Skeletal muscle tissue (tissue), 4 donors: Measurements from ENCODE around the gene KLRC1. TPM values are rescaled to one million over a fixed set of nuclear protein-coding genes. Genes with fewer than 3 reads are reported as not detected.
"Not testable (repeated sequence)": the region's sequence is repeated elsewhere in the genome, so short reads cannot be mapped to it uniquely, and the experiment has no call there.

ENCODE experiments used
- H3K27ac ChIP-seq: one replicate; pipeline ENCODE4 v1.7.0; 2013; ENCODE audit warnings: mild to moderate bottlenecking, low read depth, low read length, inconsistent platforms
- H3K27me3 ChIP-seq, 3 donors: one replicate each; pipeline ENCODE4 v1.7.0; 2013; ENCODE audit warnings: low read length in 3 of 3; ENCODE audit not compliant: control insufficient read depth in 3 of 3, insufficient read depth in 3 of 3
- H3K36me3 ChIP-seq, 3 donors: one replicate each; pipeline ENCODE4 v1.7.0; 2013; ENCODE audit warnings: low read length in 3 of 3; ENCODE audit not compliant: control insufficient read depth in 3 of 3, insufficient read depth in 3 of 3
- H3K4me1 ChIP-seq, 3 donors: one replicate each; pipeline ENCODE4 v1.7.0; 2013; ENCODE audit warnings: low read length in 3 of 3, mild to moderate bottlenecking in 3 of 3; ENCODE audit not compliant: control insufficient read depth in 3 of 3, insufficient read depth in 3 of 3
- H3K4me3 ChIP-seq, 3 donors: one replicate each; pipeline ENCODE4 v1.7.0; 2013; ENCODE audit warnings: low read length in 3 of 3
- H3K9ac ChIP-seq, 3 donors: one replicate each; pipeline ENCODE4 v1.7.0; 2013; ENCODE audit warnings: low read length in 3 of 3, mild to moderate bottlenecking in 3 of 3, moderate library complexity in 2 of 3, low read depth in 1 of 3
- H3K9me3 ChIP-seq, 3 donors: one replicate each; pipeline ENCODE4 v1.7.0; 2013; ENCODE audit warnings: low read length in 3 of 3; ENCODE audit not compliant: control insufficient read depth in 3 of 3
- total RNA-seq: library from RNA; depleted of rRNA; stranded (reverse); fragments of >200 nt; gene quantifications from one replicate; pipeline ENCODE4 v1.2.3, GENCODE V29; 2014
- donor health status: Osteomylitis.

The KLRC1 gene
- total RNA-seq, 1 donor from 2014 or later: 1.0 TPM

- no peaks in the 10 kb centered on the region for H3K36me3 ChIP-seq
- H3K4me1 ChIP-seq: no peaks in the 10 kb centered on the region
- H3K4me3 ChIP-seq: no peak overlapping the region
- H3K27me3 ChIP-seq: no peaks in the 10 kb centered on the region
- H3K9me3 ChIP-seq: peaks cover 0 to 12% (median 3%) of the 10 kb centered on the region in 3 donors
- no peak overlapping the region for H3K27ac ChIP-seq
- no peak overlapping the region for H3K9ac ChIP-seq
Observed at GRCh38 chr12:10456856-10457255, 3.7 kb upstream of the KLRC1 start.

- Histone ChIP-seq H3K27ac (no peak overlapping the region), H3K9me3 (peaks cover 0 to 12% (median 3%) of the 10 kb centered on the region in 3 donors), H3K4me3 (no peak overlapping the region), H3K36me3 (no peaks in the 10 kb centered on the region), H3K9ac (no peak overlapping the region), H3K4me1 (no peaks in the 10 kb centered on the region), H3K27me3 (no peaks in the 10 kb centered on the region)
Observed at GRCh38 chr12:10455766-10456165, 2.6 kb upstream of the KLRC1 start.

DNA sequence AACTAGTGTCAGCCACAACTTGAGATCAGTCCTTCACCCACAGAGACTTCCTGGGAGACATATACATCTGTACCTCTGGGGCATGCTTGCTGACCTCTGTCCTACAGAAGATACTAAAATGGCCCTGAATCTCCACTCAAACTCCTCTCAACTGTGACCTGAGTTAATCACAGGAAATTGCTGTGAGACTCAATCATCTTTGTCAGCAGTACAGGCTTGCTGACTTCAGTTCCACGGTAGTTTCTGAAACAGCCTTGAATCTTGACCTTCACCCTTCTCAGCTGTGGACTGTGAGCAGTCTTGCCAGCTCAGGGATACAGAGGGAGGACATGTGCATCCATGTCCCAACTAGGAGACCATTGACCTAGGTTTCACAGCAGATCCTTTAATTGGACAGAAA lies 1.4 kb upstream of the KLRC1 start:
- no peak overlapping the region for H3K27ac ChIP-seq
- H3K9me3 ChIP-seq: peaks cover 0 to 12% (median 3%) of the 10 kb centered on the region in 3 donors
- no peak overlapping the region for H3K9ac ChIP-seq
- H3K27me3 ChIP-seq: no peaks in the 10 kb centered on the region
- no peak overlapping the region for H3K4me3 ChIP-seq
- H3K36me3 ChIP-seq: no peaks in the 10 kb centered on the region
- H3K4me1 ChIP-seq: no peaks in the 10 kb centered on the region

DNA sequence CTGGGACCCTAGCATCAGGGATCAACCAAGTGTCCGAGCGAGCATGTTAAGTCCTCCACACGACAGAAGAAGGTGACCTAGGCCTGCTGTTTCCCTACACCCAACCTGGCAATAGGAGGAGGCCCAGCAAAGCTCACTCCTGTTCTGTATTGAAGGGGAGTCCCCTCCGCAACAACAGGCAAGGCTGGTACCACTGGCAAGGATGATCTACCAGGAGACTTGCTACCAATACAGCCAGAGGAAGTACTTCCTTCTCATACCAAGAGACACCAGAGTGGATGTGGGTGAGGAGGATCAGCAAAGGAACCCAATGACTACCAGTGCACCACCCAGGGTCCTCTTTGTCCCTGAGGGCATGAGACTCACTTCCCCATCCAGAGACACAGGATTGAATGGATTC lies 4.9 kb downstream of the KLRC1 start:
- no peaks in the 10 kb centered on the region for H3K9me3 ChIP-seq
- no peaks in the 10 kb centered on the region for H3K4me1 ChIP-seq

GRCh38 chr12:10446052-10446451 lies 7.1 kb downstream of the KLRC1 start:
- H3K9me3 ChIP-seq, H3K4me3 ChIP-seq, H3K27me3 ChIP-seq, H3K36me3 ChIP-seq, H3K4me1 ChIP-seq, H3K9ac ChIP-seq, H3K27ac ChIP-seq: not testable (repeated sequence)

More for the DNA sequence above, 4.9 kb downstream of the KLRC1 start:
- H3K4me3 ChIP-seq: no peak overlapping the region
- H3K9ac ChIP-seq: no peak overlapping the region
- no peaks in the 10 kb centered on the region for H3K27me3 ChIP-seq
- H3K27ac ChIP-seq: no peak overlapping the region
- no peaks in the 10 kb centered on the region for H3K36me3 ChIP-seq

GRCh38 chr12:10441144-10441543 lies 12.0 kb downstream of the KLRC1 start:
- H3K36me3 ChIP-seq, H3K9ac ChIP-seq, H3K4me3 ChIP-seq, H3K4me1 ChIP-seq, H3K9me3 ChIP-seq, H3K27me3 ChIP-seq, H3K27ac ChIP-seq: not testable (repeated sequence)

DNA sequence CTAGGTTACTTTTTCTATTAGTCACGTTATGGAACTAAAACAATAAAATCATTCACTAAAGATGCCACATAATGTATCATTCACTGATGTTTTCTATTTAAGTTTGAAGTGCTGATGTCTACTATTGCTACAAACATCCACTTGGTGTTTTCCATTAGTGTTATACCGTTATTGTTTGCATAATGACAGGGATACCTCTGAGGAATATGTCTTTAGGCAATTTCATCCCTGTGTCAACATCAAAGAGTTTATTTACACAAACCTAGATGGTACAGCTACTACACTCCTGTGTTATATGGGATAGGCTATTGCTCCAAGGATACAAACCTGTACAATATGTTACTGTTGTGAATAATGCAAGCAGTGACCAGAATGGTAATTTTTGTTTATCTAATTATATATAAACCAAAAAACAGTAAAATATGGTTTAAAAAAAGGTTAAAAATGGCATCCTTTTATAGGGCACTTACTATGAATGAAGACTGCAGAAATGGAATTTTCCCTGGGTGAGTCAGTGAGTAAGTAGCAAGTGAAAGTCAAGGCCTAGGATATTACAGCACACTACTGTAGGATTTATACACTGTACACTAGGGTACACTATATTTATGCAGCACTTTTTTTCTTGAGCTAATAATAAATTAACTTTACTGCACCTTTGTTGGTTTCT lies 13.4 kb downstream of the KLRC1 start:
- H3K4me1 ChIP-seq, H3K27ac ChIP-seq, H3K4me3 ChIP-seq, H3K36me3 ChIP-seq, H3K9ac ChIP-seq, H3K27me3 ChIP-seq, H3K9me3 ChIP-seq: not testable (repeated sequence)

DNA sequence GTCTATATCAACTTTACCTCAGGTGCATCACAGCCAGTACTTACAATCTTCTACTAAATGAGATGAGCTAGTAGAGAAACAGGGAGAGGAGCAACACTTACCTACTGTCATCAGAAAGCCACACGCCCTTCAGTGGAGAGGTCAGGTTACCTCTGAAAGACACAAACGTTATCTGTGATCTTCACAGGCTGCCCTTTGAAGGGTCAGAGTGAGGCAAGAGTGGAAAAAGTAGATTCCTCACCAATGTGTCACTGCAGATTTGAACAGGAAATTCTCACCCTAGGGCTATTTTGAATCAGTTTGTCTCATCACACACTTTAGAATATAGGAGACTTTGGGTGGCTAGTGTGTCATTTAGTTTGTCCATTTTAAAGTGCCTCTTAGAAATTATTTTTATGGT lies 15.6 kb downstream of the KLRC1 start:
- H3K4me3 ChIP-seq, H3K4me1 ChIP-seq, H3K9ac ChIP-seq, H3K9me3 ChIP-seq, H3K27ac ChIP-seq, H3K27me3 ChIP-seq, H3K36me3 ChIP-seq: not testable (repeated sequence)

- H3K27me3 ChIP-seq, H3K9me3 ChIP-seq, H3K4me1 ChIP-seq, H3K4me3 ChIP-seq, H3K27ac ChIP-seq, H3K9ac ChIP-seq, H3K36me3 ChIP-seq: not testable (repeated sequence)
Observed at GRCh38 chr12:10435816-10436215, 17.4 kb downstream of the KLRC1 start, which contains the start of gene KLRC2. TSS of gene KLRC2 (minus strand) at chr12:10436010. CDS start at chr12:10435986, 24 bp downstream.

DNA sequence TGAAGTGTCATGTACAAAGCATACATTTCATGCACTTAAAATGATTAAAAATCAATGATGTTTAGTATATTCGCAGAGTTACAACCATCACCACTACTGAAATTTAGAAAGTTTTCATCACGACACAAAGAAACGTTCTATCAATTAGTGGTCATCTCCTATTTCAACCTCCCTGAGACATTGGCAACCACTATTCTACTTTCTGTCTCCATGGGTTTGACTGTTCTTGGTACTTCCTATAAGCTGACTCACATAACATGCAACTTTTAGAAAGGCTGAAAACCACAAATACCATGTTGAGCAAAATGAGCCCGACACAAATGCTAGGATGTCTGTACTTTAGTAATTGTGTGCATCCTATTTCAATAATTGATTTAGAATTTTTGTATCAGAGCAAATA lies 22.6 kb downstream of the KLRC1 start:
- not testable (repeated sequence) for H3K27me3 ChIP-seq, H3K36me3 ChIP-seq, H3K9ac ChIP-seq, H3K4me1 ChIP-seq, H3K4me3 ChIP-seq, H3K9me3 ChIP-seq, H3K27ac ChIP-seq

DNA sequence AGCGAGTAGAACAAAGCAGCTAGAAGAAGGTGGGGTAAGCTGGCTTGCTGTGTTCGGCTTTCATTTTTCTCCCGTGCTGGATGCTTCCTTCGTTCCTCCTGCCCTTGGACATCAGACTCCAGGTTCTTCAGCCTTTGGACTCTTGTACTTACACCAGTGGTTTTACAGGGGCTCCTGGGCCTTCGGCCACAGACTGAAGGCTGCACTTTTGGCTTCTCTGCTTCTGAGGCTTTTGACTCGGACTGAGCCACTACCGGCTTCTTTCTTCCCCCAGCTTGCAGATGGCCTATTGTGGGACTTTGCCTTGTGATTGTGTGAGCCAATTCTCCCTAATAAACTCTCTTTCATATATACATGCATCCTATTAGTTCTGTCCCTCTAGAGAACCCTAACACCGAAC lies 27.2 kb downstream of the KLRC1 start:
- H3K9me3 ChIP-seq, H3K9ac ChIP-seq, H3K36me3 ChIP-seq, H3K27ac ChIP-seq, H3K27me3 ChIP-seq, H3K4me3 ChIP-seq, H3K4me1 ChIP-seq: not testable (repeated sequence)
